Activated T-helper 1 cell treated with Interleukin-2 at 50 U/mL for 16 hours (primary cell): ENCODE data around the gene OR51B5.
"Not testable (repeated sequence)": the region's sequence is repeated elsewhere in the genome, so short reads cannot be mapped to it uniquely, and the experiment has no call there.

Experiments
- DNase-seq: peaks from one replicate; pipeline ENCODE4 v3.0.0-alpha.2; 2020; ENCODE audit warnings: low read depth

The OR51B5 gene

GRCh38 chr11:5335170-5335569 is 8.2 kb downstream of the OR51B5 start:
- DNase-seq = no peak

- DNase-seq = no peak
Observed at GRCh38 chr11:5324197-5324596, 19.1 kb downstream of the OR51B5 start, which contains the start of gene OR51B2. Gene OR51B2, minus strand, starts transcription at chr11:5324297. Its CDS starts 0 bp downstream, at chr11:5324297.

GRCh38 chr11:5317292-5317691 is 26.0 kb downstream of the OR51B5 start:
- DNase-seq = no peak

GRCh38 chr11:5313326-5314023 is 29.8 kb downstream of the OR51B5 start:
- not testable (repeated sequence) for DNase-seq

- no peak for DNase-seq
Observed at GRCh38 chr11:5310423-5310822, 32.9 kb downstream of the OR51B5 start.

GRCh38 chr11:5307256-5308019 is 35.9 kb downstream of the OR51B5 start:
- no peak for DNase-seq

GRCh38 chr11:5304046-5304445 is 39.3 kb downstream of the OR51B5 start:
- DNase-seq = no peak

- DNase-seq = no peak
Observed at GRCh38 chr11:5303626-5304025, 39.7 kb downstream of the OR51B5 start.

- DNase-seq = no peak
Observed at GRCh38 chr11:5301846-5302245, 41.5 kb downstream of the OR51B5 start, which contains the start of gene OR51B4. Gene OR51B4, minus strand, starts transcription at chr11:5301946. Its CDS starts 0 bp downstream, at chr11:5301946.

- no peak for DNase-seq
Observed at GRCh38 chr11:5300251-5300650, 43.1 kb downstream of the OR51B5 start.

- DNase-seq = no peak
Observed at GRCh38 chr11:5298451-5298850, 44.9 kb downstream of the OR51B5 start.

- no peak for DNase-seq
Observed at GRCh38 chr11:5297721-5298323, 45.5 kb downstream of the OR51B5 start.

GRCh38 chr11:5294342-5294995 is 48.9 kb downstream of the OR51B5 start:
- not testable (repeated sequence) for DNase-seq

GRCh38 chr11:5293028-5293427 is 50.3 kb downstream of the OR51B5 start:
- DNase-seq = no peak
